BE2C (cell line): ENCODE measurements around the gene TRAP1.

ENCODE experiments used
- DNase-seq: peaks from one replicate; pipeline ENCODE4 v3.0.0-alpha.2; 2020
- H3K27me3 ChIP-seq: fragments of 250-450 bp; sonication (Bioruptor Pico); 2 replicates; pipeline ENCODE4 v1.5.1; 2020; ENCODE audit warnings: mild to moderate bottlenecking
- H3K36me3 ChIP-seq: fragments of 250-450 bp; sonication (Bioruptor Pico); 2 replicates; pipeline ENCODE4 v1.5.1; 2020; ENCODE audit warnings: mild to moderate bottlenecking
- H3K4me1 ChIP-seq: fragments of 250-450 bp; sonication (Bioruptor Pico); 2 replicates; pipeline ENCODE4 v1.5.1; 2020
- H3K4me3 ChIP-seq: 2 replicates; pipeline ENCODE4 v1.5.1; 2011; ENCODE audit warnings: low read depth, low read length
- H3K9me3 ChIP-seq: fragments of 250-450 bp; sonication (Bioruptor Pico); 2 replicates; pipeline ENCODE4 v1.5.1; 2020
- CTCF ChIP-seq: IDR thresholded peaks from 2 replicates; pipeline ENCODE4 v1.5.1; 2012; ENCODE audit warnings: mild to moderate bottlenecking, low read depth, low read length

TRAP1 gene

GRCh38 chr16:3650631-3651265 lies 66.6 kb downstream of the TRAP1 start:
- H3K36me3 ChIP-seq = peaks cover 37% of the 10 kb centered on the region
- TF ChIP-seq CTCF = no peak
- H3K27me3 ChIP-seq = no peaks in the 10 kb centered on the region
- no peak for DNase-seq
- H3K4me1 ChIP-seq = peaks cover 7% of the 10 kb centered on the region
- H3K4me3 ChIP-seq = no peak overlapping the region
- no peaks in the 10 kb centered on the region for H3K9me3 ChIP-seq

- Histone ChIP-seq H3K36me3 (no peaks in the 10 kb centered on the region; the same call in 1 of the 2 replicates), H3K27me3 (no peaks in the 10 kb centered on the region), H3K4me3 (no peak overlapping the region), H3K9me3 (no peaks in the 10 kb centered on the region), H3K4me1 (peaks cover 23% of the 10 kb centered on the region)
- TF ChIP-seq CTCF = no peak
- DNase-seq = no peak
Observed at GRCh38 chr16:3646348-3646920, 70.9 kb downstream of the TRAP1 start.

- peaks cover 26% of the 10 kb centered on the region for H3K4me1 ChIP-seq
- DNase-seq = no peak
- TF ChIP-seq CTCF = no peak
- no peaks in the 10 kb centered on the region for H3K9me3 ChIP-seq
- H3K4me3 ChIP-seq = no peak overlapping the region
- H3K36me3 ChIP-seq = no peaks in the 10 kb centered on the region
- no peaks in the 10 kb centered on the region for H3K27me3 ChIP-seq
Observed at GRCh38 chr16:3645504-3646347, 71.6 kb downstream of the TRAP1 start.

- no peak for TF ChIP-seq CTCF
- no peaks in the 10 kb centered on the region for H3K27me3 ChIP-seq
- H3K4me1 ChIP-seq = peaks cover 26% of the 10 kb centered on the region
- DNase-seq = no peak
- no peak overlapping the region for H3K4me3 ChIP-seq
- no peaks in the 10 kb centered on the region for H3K36me3 ChIP-seq
- no peaks in the 10 kb centered on the region for H3K9me3 ChIP-seq
Observed at GRCh38 chr16:3645108-3645503, 72.2 kb downstream of the TRAP1 start.

- DNase-seq = no peak
Observed at GRCh38 chr16:3643095-3643730, 74.1 kb downstream of the TRAP1 start.

More at GRCh38 chr16:3643095-3643730, 74.1 kb downstream of the TRAP1 start:
- Histone ChIP-seq H3K27me3 (no peaks in the 10 kb centered on the region), H3K4me3 (peak overlapping the region; percentile 39), H3K4me1 (peaks cover 26% of the 10 kb centered on the region), H3K36me3 (no peaks in the 10 kb centered on the region), H3K9me3 (no peaks in the 10 kb centered on the region)
- TF ChIP-seq CTCF = no peak
